Left renal cortex interstitium (tissue), 4 donors: ENCODE data around the gene NECAB2. TPM values are rescaled to one million over a fixed set of nuclear protein-coding genes. Genes with fewer than 3 reads are reported as not detected.
A peak's percentile ranks its signal among the peaks of the same experiment; 100 is the strongest.

Experiments used
- DNase-seq, 4 donors: peaks; one replicate each; pipeline ENCODE4 v3.0.0-alpha.2; 2013; ENCODE audit warnings: low read depth in 4 of 4, low spot score in 2 of 4, missing footprints in 1 of 4
- polyA plus RNA-seq, 4 donors: library from polyadenylated mRNA; unstranded; fragments of 120-200 nt; gene quantifications; one replicate each; pipeline ENCODE4 v1.2.1, GENCODE V29; 2013; ENCODE audit not compliant: insufficient read length in 4 of 4

The NECAB2 gene
- polyA plus RNA-seq, 4 donors, result 2.2 to 4.2 (median 3.4) TPM

DNA sequence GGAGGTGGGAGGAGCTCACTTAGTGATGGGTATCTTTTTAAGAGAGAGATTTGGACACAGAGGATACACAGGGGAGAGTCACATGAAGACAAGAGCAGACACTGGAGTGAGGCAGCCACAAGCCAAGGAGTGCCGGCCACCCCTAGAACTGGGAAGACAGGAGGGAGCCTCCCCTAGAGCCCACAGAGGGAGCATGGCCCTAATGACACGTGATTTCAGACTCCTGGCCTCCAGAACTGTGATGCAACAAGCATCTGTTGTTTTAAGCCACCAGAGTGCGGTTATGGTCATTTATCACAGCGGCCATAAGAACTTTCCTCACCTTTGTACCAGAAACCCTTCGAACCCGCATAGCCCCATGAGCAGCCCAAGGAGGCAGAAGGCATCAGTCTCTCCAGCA, 41.2 kb downstream of the NECAB2 start:
- DNase-seq, result no peak

DNA sequence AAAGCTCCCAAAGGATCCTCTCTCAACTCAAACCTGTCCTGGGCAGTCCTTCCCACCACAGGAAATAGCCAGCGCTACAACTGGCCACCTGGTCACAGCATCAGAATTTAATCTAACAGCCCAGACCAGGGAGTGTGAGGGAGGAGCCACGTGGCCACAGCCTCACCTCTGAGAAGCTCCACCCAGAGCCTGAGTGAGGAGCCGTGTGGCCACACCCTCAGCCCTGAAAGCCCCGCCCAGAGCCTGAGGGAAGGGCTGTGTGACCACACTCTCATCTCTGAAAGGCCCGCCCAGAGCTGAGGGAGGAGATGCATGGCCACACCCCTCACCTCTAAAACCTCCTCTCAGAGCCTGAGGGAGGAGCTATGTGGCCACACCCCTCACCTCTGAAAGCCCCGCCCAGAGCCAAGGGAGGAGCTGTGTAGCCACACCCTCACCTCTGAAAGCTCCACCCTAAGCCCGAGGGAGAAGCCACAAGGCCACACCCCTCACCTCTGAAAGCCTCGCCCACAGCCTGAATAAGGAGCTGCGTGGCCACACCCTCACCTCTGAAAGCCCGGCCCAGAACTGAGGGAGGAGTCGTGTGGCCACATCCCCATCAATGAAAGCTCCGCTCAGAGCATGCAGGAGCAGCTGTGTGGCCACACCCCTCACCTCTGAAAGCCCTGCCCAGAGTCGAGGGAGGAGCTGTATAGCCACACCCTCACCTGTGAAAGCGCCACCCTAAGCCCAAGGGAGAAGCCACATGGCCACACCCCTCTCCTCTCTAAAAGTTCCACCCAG, 45.9 kb downstream of the NECAB2 start:
- DNase-seq, result peak in 1 of 4 donors; percentile 13

DNA sequence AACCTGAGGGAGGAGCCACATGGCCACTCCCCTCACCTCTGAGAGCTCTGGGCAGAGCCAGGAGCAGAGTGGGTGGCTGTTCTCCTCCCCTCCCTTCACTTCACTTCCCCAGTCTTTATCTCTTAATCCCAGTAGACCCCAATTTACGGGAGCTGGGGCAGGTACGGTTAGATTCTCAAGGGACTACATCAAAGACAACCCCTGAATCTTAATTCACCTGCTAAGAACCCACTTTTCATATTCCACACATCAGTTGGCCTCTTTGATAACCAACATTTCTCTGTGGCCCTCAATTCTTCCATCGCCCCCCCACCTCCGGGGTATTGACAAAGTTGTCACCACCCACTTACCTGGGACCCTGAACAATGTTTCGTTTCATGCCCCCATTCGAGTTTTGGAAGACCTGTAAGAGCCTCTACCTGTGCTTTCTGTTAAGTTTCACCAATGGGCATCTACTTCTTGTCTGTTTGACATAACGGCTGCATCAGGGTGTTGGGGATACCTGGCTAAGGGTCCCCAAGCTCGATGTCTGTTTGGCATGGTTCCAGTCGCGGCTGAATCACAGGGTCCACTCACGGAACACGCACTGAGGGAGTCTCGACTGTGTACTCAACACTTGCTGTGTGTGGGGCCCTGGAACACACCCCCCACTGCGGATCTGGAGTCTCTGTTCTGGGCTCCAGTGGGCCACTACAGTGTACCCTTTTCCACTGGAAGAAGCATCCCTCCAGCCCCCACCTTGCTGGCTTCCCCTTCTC, 46.7 kb downstream of the NECAB2 start:
- no peak for DNase-seq

DNA sequence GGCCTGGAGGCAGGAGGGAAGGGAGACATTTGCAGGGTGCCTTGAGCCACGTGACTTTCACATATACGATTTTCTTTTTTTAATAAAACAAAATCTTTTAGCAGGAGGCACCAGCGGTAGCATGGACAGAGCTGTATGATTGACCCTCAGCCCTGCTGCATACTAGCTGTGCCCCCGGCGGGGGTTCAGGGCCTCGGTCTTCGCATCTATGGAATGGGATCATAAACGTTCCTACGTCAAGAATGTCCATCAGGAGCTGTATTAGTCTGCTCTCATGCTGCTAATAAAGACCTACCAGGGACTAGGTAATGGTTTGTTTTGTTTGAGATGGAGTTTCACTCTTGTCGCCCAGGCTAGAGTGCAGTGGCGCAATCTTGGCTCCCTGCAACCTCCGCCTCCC, 47.4 kb downstream of the NECAB2 start:
- DNase-seq, result no peak

DNA sequence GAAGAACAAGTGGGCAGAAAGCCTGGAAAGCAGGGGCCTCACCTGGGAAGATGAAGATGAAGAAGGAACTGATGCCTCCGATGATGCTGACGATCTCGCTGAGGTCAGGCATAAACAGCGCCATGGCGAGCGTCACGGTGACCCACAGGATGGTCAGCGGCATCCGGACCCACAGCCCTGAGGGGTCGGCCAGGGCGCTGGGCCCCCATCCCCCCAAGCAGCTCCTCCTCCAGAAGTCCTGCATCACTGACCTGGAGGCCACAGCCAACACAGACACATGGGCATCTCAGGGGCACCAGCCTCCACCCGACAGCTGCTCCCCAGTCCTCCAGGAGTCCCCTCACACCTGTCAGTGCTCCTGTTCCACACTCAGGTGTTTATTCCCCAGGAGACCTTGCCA, 48.4 kb downstream of the NECAB2 start:
- DNase-seq, result no peak

DNA sequence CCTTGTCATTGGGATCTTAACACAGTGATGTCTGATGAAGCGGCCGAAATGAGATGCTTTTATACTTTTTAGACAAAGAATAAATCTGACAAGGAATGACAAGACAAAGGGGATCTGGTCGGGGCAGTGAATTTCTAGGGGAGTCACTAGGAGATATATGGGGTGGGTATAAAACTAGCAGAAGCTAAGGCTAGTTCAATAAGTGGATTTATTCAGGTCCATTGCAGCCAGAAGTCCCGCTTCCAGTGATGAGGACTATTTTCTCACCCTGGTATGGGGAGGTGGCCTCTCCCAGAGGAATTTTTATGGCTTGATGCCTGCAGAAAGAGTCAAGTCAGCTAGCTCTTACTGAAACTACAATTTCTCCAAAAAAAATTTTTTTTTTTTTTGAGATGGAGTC, 50.7 kb downstream of the NECAB2 start:
- DNase-seq, result no peak

DNA sequence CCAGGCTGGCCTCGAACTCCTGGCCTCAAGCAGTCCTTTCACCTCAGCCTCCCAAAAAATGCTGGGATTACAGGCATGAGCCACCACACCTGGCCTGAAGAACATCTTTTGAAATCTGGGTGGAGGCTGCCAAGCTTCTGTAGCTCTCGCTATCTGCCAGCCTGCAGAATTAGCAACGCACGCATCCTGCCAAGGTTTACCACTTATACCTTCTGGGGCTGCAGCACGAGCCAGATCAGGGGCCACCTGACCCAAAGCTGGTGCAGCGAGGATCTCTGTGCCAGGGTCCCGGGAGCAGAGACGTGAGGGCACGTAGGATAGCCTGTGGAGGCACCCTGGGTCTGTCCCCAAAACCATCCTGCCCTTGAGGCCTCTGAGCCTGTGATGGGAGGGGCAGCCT, 52.3 kb downstream of the NECAB2 start:
- DNase-seq, result no peak

DNA sequence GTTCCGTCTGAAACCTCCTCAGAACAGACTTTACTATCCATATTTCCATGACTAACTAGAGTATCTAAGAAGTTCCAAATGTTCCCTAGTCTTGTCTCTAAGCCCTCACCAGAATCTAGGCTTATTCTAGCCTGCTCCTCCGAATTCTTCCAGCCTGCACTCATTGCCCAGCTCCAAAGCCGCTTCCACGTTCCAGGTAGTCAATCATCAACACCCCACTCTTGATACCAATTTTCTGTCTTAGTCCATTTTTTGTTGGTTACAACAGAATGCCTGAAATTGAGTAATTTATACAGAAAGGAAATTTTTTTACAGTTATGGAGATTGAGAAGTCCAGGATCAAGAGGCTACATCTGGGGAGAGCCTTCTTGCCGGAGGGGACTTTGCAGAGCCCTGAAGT, 53.4 kb downstream of the NECAB2 start:
- DNase-seq, result no peak

DNA sequence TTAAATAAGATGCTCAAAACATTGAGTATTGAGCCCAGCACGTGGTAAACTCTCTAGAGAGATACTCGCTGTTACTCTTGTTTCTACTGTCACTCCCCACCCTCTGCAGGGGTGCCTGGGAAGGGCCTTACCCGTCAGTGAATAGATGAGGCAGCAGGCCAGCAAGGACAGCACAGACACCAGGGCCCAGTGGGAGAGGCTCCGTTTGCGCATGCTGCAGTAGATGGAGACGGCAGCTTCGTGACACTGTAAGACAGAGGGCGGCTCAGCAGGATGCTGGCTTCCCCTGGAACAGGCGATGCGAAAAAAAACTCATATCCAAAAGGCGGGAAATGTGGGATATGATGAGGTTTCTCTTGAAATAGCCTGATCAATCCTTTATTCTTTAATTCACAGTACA, 54.6 kb downstream of the NECAB2 start:
- DNase-seq, result no peak

DNA sequence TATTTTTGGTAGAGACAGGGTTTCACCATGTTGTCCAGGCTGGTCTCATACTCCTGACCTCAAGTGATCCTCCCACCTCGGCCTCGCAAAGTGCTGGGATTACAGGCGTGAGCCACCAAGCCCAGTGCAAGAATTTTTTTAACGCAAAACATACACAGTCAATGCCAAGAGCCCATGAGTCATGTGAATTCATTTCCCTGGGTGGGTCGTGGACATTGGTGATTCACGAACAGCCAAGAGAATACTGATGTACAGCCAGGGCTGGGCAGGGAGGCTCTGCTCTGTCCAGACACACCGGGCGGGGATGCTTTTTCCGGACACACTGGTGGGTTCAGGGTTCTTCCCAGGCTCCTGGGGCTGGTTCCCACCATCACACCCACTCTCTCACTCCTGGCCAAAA, 56.8 kb downstream of the NECAB2 start:
- no peak for DNase-seq

DNA sequence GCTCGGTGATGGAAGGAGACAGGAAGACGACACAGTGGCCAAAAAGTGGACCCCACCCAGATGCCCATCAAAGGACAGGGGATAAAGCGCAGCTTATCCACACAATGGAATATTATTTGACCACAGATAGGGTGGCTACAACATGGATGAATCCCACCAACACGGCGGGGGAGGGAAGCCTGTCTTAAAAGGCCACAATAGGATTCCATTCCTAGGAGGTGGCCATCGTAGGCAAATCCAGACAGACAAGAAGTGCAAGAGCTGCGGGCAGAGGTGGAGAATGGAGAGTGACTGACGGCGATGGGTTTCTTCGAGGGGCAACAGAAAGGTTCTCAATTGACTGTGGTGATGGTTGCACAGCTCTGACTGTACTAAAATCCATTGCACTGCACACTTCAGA, 58.6 kb downstream of the NECAB2 start:
- no peak for DNase-seq

DNA sequence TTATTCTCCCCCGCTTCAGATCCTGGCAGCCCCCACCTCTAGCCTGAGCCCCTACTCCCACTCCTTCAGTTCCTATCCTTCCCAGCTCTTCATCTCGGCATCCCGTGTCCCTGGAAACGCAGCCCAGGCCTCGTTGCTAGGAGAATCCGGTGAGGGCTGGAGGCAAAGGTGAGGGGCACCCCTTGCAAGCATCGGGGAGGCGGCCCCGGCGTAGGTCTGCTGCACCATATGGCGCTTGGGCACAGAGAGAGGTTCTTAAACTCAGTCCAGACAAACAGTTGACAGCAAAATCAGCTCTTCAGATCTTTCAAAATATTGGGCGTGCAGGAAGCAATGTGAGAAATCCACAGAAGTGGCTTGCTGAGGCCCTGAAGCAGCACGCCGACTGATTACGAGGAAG, 59.6 kb downstream of the NECAB2 start:
- no peak for DNase-seq

DNA sequence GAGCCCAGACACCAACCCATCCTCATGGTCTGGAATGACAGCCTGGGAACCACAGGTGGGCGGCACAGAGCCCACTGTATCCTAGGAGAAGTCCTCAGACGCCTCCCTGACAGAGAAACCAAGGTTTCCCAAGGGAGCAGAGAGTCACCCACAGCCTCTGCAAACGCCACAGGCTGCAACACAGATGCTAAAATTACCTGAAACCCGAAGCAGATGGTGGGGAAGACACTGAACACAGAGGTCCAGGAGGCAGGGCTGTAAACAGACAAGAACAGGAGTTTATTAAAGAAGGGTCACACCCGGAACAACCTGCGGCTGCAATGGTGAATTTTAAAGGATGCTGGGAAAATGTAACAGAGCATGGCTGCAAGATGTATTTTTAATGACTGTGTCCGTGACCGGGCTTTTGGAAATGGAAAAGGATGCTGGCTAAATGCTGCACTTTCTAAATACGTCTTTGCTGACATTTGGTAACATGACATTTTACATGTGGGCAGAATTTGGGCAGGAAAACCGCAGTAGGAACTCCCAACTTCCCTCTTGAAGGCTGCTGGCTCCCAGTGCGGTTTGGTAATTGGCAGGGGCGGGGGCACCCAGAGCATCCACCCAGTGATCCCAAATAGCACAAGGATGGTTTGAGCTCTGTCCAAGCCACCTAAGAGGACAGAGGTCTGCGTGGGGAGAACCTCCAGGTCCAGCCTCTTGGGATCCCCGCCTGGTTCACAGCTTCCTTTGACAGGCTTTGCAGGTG, 61.4 kb downstream of the NECAB2 start:
- DNase-seq, result no peak

DNA sequence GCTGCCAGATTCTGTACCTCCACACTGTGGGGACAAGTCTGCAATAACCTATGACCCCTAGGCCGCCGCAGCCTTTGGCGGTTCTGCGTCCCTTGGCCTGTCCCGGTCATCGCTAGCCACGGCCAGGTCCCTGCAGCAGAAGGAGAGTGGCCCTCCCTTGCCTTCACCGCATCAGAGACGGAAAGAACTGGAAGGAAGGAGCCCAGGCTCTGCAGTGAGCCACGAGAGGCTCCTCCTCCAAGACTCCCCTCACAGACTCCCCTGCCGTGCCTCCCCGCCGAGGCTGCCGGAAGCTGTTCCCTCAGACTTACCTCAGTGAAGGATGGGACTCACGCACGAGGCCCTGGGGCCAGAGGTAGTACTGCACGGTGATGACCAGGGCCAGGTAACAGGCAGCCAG, 63.5 kb downstream of the NECAB2 start:
- no peak for DNase-seq

DNA sequence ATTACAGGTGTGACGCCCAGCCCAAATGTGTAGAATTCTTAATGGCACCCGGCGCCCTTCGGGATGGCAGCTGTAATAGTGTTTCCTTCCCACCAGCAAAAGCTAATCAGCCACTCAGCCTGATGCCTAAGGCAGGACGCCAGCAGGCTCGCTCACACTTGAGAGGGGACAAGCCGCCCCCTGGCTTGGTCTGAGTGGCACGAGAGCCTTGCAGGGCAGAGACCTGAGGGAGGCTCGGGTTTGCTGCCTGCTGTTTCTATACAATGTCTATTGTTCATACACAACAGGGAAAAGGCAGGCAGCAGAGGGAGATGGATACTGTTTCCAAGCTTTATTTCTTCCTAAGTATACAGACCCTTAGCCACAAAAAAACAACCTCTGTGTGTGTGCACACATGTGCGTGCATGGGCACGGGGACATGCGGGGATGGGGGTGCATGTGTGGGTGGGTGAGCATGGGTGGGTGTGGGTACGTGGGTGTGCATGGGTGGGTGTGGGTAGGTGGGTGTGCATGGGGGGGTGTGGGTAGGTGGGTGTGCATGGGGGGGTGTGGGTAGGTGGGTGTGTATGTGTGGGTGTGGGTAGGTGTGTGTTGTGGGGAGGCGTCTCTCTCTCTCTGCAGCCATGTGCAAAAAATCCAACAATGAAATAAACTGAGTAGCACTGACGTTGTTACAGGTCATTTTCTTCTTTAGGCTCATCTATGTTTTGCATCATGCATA, 64.6 kb downstream of the NECAB2 start:
- DNase-seq, result no peak

DNA sequence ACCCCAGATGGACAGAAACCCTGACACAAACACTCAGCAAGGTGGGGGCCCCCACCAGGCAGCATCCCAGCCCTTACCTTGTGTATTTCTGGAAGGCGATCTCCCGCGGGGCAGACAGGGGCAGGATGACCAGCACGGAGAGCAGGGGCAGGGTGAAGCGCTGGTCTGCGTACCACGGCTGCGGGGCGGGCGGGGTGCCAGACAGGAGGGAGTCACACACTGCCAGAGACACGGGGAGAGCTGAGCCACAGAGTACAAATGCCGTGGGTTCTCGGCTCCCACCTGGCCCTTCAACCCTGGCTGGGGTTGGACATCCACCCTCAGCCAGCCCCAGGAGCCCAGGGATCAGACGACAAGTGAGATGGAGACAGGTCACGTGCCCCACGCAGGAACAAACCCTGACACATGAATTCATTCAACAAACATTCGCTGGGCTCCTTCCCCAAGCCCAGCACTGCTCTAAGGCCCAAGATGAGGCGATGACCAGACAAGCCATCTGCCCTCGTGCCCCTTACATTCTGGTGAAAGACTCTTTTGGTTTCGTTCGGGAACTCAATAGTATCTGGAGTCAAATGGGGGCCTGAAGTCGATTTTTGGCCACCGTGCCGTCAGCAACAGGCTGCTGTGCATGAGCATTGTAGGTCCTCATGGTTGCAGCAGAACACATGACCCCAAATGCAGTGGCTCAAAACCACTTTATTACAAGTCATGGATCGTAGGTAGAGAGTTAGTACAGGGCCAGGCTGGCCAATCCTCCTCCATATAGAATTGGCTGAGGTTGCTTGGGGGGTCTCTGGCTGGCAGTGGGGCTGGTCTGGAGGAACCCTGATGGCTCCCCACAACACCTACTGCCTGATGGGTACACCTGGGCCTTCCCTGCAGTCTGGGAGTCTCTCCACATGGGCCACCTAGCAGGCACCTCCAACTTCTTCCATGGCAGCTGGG, 65.5 kb downstream of the NECAB2 start:
- DNase-seq, result no peak

DNA sequence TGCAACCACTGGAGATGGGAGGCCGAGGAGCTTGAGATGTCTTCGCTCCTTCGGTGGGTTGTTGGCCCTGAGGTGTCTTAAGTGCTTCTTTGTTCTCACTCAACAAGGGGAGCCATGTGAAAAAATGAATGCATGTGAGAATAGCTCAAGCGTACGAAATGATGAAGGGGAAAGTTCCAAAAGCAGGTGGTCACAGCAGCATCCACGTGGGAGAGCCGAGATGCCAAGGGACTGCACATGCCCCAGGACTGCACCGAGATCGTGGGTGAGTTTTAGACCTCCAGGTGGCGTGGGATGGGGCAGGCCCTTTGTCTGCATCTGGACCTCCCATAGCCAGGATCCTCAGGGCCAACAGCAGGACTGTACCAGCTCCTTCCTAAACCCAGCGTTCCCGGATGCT, 66.5 kb downstream of the NECAB2 start:
- no peak for DNase-seq

DNA sequence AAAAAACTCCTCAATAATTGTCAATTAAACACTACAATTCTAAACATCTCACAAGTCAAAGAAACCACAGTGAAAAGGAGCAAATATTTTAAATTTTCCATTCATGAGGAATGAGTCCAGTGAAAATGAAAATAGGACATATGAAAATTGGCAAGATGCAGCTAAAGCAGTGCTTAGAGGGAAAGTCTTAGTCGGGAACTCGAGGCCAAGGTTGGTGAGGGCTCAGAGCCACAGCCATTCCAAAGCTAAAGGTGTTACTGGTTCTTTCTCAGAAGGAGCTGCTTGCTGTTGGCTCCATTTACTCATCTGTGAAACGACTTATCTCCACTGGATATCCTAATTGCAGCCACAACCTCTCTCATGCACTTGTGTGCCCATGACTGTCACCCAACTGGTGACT, 68.1 kb downstream of the NECAB2 start:
- DNase-seq, result no peak

DNA sequence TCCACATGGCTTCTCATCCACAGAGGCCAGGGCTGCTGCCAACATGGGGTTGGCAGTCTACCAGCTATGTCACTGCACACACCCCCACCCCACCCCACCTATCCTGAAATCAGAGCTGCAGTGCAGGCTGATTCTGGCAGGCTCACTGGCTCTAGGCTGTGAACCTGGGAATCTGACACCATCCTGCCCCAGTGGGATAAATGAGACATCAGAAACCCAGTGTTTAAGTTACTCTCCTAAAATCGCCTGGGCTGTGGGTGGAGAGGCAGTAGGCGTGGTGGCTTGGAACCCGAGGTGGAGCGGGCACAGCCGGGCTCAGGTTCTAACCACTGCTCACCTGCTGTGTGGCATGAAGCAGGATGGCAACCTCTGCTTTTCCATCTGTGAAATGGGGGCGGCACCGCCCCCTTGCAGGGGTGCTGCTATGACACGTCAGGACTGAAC, 69.0 kb downstream of the NECAB2 start:
- no peak for DNase-seq

DNA sequence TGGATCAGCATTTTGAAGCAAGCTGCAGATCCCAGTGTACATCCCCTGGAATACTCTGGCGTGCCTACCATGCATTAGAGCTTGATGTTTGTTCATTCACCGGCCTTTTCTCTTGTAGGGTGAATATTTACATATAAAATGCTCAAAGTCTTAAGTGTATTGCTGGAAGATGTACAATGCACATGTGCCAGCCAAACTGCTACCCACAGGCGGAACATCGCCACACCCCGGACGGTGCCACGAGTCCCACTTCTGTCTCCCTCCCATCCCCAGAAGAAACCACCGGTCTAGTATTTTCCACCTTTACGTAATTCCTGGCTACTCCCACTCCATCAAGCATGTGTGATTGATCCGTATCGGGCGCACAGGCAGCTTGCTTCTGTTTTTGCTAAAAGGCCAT, 70.4 kb downstream of the NECAB2 start:
- no peak for DNase-seq
